Naive thymus-derived CD4-positive, alpha-beta T cell (primary cell): ENCODE data around the gene IL1RAPL2. TPM values are rescaled to one million over a fixed set of nuclear protein-coding genes. Genes with fewer than 3 reads are reported as not detected.
"Not testable (repeated sequence)": the region's sequence is repeated elsewhere in the genome, so short reads cannot be mapped to it uniquely, and the experiment has no call there.

Experiments used
- ATAC-seq: fragments of 150-1000 bp; cut with Tn5 transposase; 2 replicates; pipeline ENCODE4 v1.10.0; 2021; ENCODE audit warnings: mild to moderate bottlenecking, moderate library complexity
- CTCF ChIA-PET: fragments of 350-600 bp; sonication (Branson Sonifier 250); formaldehyde crosslinking; loops from one replicate; lab custom pipeline; 2021; ENCODE audit warnings: antibody characterized with exemption; lab: Charles Lee
- POLR2A ChIA-PET: fragments of 350-600 bp; sonication (Branson Sonifier 250); formaldehyde crosslinking; loops from one replicate; lab custom pipeline; 2021; ENCODE audit warnings: antibody characterized with exemption, inconsistent platforms; lab: Charles Lee
- DNase-seq, 9 donors: peaks; one replicate each; pipeline versions ENCODE4 v3.0.0 to v3.0.0-alpha.2; 2020 to 2022; ENCODE audit warnings: mixed read lengths in 1 of 9
- H3K27ac ChIP-seq: one replicate; pipeline ENCODE4 v1.7.0; 2013; ENCODE audit warnings: mild to moderate bottlenecking, low read depth, low read length, moderate library complexity
- H3K27me3 ChIP-seq, 2 donors: one replicate each; pipeline ENCODE4 v1.7.0; 2013; ENCODE audit warnings: low read length in 2 of 2, mild to moderate bottlenecking in 2 of 2, moderate library complexity in 2 of 2; ENCODE audit not compliant: control insufficient read depth in 2 of 2, insufficient read depth in 2 of 2
- H3K36me3 ChIP-seq, 3 experiments: 1 replicate in 2 of 3; 2 replicates in 1 of 3; pipeline ENCODE4 v1.7.0; 2013; ENCODE audit warnings: low read length in 3 of 3, mild to moderate bottlenecking in 3 of 3, moderate library complexity in 1 of 3; ENCODE audit not compliant: insufficient read depth in 3 of 3, control insufficient read depth in 2 of 3
- H3K4me1 ChIP-seq, 2 donors: one replicate each; pipeline ENCODE4 v1.7.0; 2013; ENCODE audit warnings: low read length in 2 of 2, mild to moderate bottlenecking in 2 of 2, moderate library complexity in 1 of 2; ENCODE audit not compliant: control insufficient read depth in 2 of 2, insufficient read depth in 2 of 2
- H3K4me3 ChIP-seq: 2 replicates; pipeline ENCODE4 v1.7.0; 2013; ENCODE audit warnings: mild to moderate bottlenecking, low read length
- H3K9me3 ChIP-seq, 3 experiments: 1 replicate in 2 of 3; 2 replicates in 1 of 3; pipeline ENCODE4 v1.7.0; 2013; ENCODE audit warnings: low read length in 3 of 3; ENCODE audit not compliant: control insufficient read depth in 2 of 3
- H3K27ac Mint-ChIP-seq, 9 donors: one replicate each; pipeline ENCODE4 v1.8.0; 2020 to 2022; ENCODE audit warnings: mixed read lengths in 9 of 9, mild to moderate bottlenecking in 8 of 9, moderate library complexity in 5 of 9, inconsistent platforms in 2 of 9
- H3K27me3 Mint-ChIP-seq, 5 donors: one replicate each; pipeline ENCODE4 v1.8.0; 2021 to 2022; ENCODE audit warnings: mixed read lengths in 5 of 5, mild to moderate bottlenecking in 1 of 5
- H3K36me3 Mint-ChIP-seq, 5 donors: one replicate each; pipeline ENCODE4 v1.8.0; 2020 to 2022; ENCODE audit warnings: mixed read lengths in 5 of 5, mild to moderate bottlenecking in 3 of 5, inconsistent platforms in 1 of 5
- H3K4me1 Mint-ChIP-seq, 7 donors: one replicate each; pipeline ENCODE4 v1.8.0; 2020 to 2022; ENCODE audit warnings: mixed read lengths in 7 of 7, mild to moderate bottlenecking in 3 of 7, inconsistent platforms in 1 of 7
- H3K4me3 Mint-ChIP-seq, 10 donors: one replicate each; pipeline ENCODE4 v1.8.0; 2020 to 2022; ENCODE audit warnings: mild to moderate bottlenecking in 10 of 10, mixed read lengths in 10 of 10, moderate library complexity in 6 of 10, inconsistent platforms in 2 of 10
- H3K9me3 Mint-ChIP-seq, 11 donors: one replicate each; pipeline ENCODE4 v1.8.0; 2020 to 2022; ENCODE audit warnings: mixed read lengths in 11 of 11, mild to moderate bottlenecking in 4 of 11, inconsistent platforms in 1 of 11, moderate library complexity in 1 of 11
- intact Hi-C, 2 donors: fragments of 100-400 bp; cut with micrococcal nuclease; formaldehyde crosslinking; loops; one replicate each; pipeline ENCODE4 v1.15.1; 2023
- polyA plus RNA-seq, 2 donors: library from polyadenylated mRNA; unstranded; fragments of 300-500 nt; fragmentation: Illumina TruSeq; gene quantifications; one replicate each; pipeline ENCODE4 v1.2.3, GENCODE V29; 2021
- total RNA-seq, 6 experiments: library from RNA in 5 of 6; stranded (reverse) in 5 of 6; gene quantifications; 1 replicate in 5 of 6; 2 replicates in 1 of 6; pipeline ENCODE4 v1.2.3 and lab custom pipeline; 2021 to 2026

IL1RAPL2 gene
- total and polyA plus RNA-seq, 7 experiments from 2014 or later, result not detected

GRCh38 chrX:105220636-105221035 is 654.6 kb downstream of the IL1RAPL2 start, which contains the start of gene TEX13A:
TSS of gene TEX13A (minus strand) at chrX:105220694. CDS start at chrX:105220397, 297 bp downstream.
- DNase-seq (no peak), ATAC-seq (no peak)
- CTCF ChIA-PET, result no interaction called here
- Mint-ChIP-seq H3K9me3 (peaks cover 0 to 8% (median 2%) of the 10 kb centered on the region in 11 donors), H3K4me3 (no peak within 1 kb of the TSS), H3K36me3 (no peaks in the 10 kb centered on the region), H3K27me3 (no peaks in the 10 kb centered on the region), H3K27ac (no peak within 1 kb of the TSS), H3K4me1 (no peaks in the 10 kb centered on the region)
- Histone ChIP-seq H3K36me3 (no peaks in the 10 kb centered on the region), H3K9me3 (no peaks in the 10 kb centered on the region), H3K27me3 (no peaks in the 10 kb centered on the region), H3K4me1 (no peaks in the 10 kb centered on the region), H3K4me3 (no peak within 1 kb of the TSS), H3K27ac (no peak within 1 kb of the TSS)
- intact Hi-C loops, result no loop called here
- POLR2A ChIA-PET, result no interaction called here

GRCh38 chrX:105221374-105221773 is 655.4 kb downstream of the IL1RAPL2 start:
- Histone ChIP-seq H3K9me3 (no peaks in the 10 kb centered on the region), H3K27ac (no peak overlapping the region), H3K4me3 (no peak overlapping the region), H3K27me3 (no peaks in the 10 kb centered on the region), H3K36me3 (no peaks in the 10 kb centered on the region), H3K4me1 (no peaks in the 10 kb centered on the region)
- ChIA-PET CTCF (no interaction called here), POLR2A (no interaction called here)
- intact Hi-C loops, result no loop called here
- Mint-ChIP-seq H3K9me3 (peaks cover 0 to 8% (median 0%) of the 10 kb centered on the region in 11 donors), H3K27ac (no peak overlapping the region), H3K36me3 (no peaks in the 10 kb centered on the region), H3K4me3 (no peak overlapping the region), H3K4me1 (no peaks in the 10 kb centered on the region), H3K27me3 (no peaks in the 10 kb centered on the region)
- DNase-seq (no peak), ATAC-seq (no peak)

- Histone ChIP-seq H3K36me3 (no peaks in the 10 kb centered on the region), H3K9me3 (no peaks in the 10 kb centered on the region), H3K4me3 (no peak overlapping the region), H3K27me3 (no peaks in the 10 kb centered on the region), H3K4me1 (no peaks in the 10 kb centered on the region), H3K27ac (no peak overlapping the region)
- no peak overlapping the region for H3K27ac Mint-ChIP-seq
- no peak overlapping the region for H3K4me3 Mint-ChIP-seq
- no peak for ATAC-seq
- peaks cover 0 to 8% (median 0%) of the 10 kb centered on the region in 11 donors for H3K9me3 Mint-ChIP-seq
- no peaks in the 10 kb centered on the region for H3K36me3 Mint-ChIP-seq
- no peaks in the 10 kb centered on the region for H3K27me3 Mint-ChIP-seq
- no peak for DNase-seq
- H3K4me1 Mint-ChIP-seq, result no peaks in the 10 kb centered on the region
- ChIA-PET POLR2A (no interaction called here), CTCF (no interaction called here)
- intact Hi-C loops, result no loop called here
Measured at GRCh38 chrX:105226499-105226898, 660.5 kb downstream of the IL1RAPL2 start.

- no peak for DNase-seq
- no peak overlapping the region for H3K4me3 ChIP-seq
- H3K4me1 ChIP-seq, result no peaks in the 10 kb centered on the region
- Mint-ChIP-seq H3K36me3 (no peaks in the 10 kb centered on the region), H3K27ac (no peak overlapping the region), H3K4me3 (no peak overlapping the region), H3K9me3 (no peaks in the 10 kb centered on the region), H3K4me1 (no peaks in the 10 kb centered on the region), H3K27me3 (no peaks in the 10 kb centered on the region)
- intact Hi-C loops, result no loop called here
- POLR2A ChIA-PET, result no interaction called here
- CTCF ChIA-PET, result no interaction called here
- H3K27me3 ChIP-seq, result no peaks in the 10 kb centered on the region
- no peak for ATAC-seq
- no peaks in the 10 kb centered on the region for H3K9me3 ChIP-seq
- no peak overlapping the region for H3K27ac ChIP-seq
- no peaks in the 10 kb centered on the region for H3K36me3 ChIP-seq
Measured at GRCh38 chrX:105228602-105229001, 662.6 kb downstream of the IL1RAPL2 start.

GRCh38 chrX:105229146-105229545 is 663.1 kb downstream of the IL1RAPL2 start:
- H3K27me3 ChIP-seq, result no peaks in the 10 kb centered on the region
- intact Hi-C loops, result no loop called here

GRCh38 chrX:105237407-105237806 is 671.4 kb downstream of the IL1RAPL2 start:
- intact Hi-C loops, H3K4me3 Mint-ChIP-seq, H3K4me1 ChIP-seq, POLR2A ChIA-PET, H3K4me3 ChIP-seq, DNase-seq, H3K27me3 Mint-ChIP-seq, H3K4me1 Mint-ChIP-seq, H3K36me3 ChIP-seq, H3K27me3 ChIP-seq, H3K36me3 Mint-ChIP-seq, H3K9me3 Mint-ChIP-seq, H3K9me3 ChIP-seq, H3K27ac Mint-ChIP-seq, ATAC-seq, H3K27ac ChIP-seq, CTCF ChIA-PET: not testable (repeated sequence)

More at GRCh38 chrX:105229146-105229545, 663.1 kb downstream of the IL1RAPL2 start:
- no peaks in the 10 kb centered on the region for H3K36me3 Mint-ChIP-seq
- Histone ChIP-seq H3K4me1 (no peaks in the 10 kb centered on the region), H3K27ac (no peak overlapping the region), H3K4me3 (no peak overlapping the region), H3K9me3 (no peaks in the 10 kb centered on the region), H3K36me3 (no peaks in the 10 kb centered on the region)
- no peaks in the 10 kb centered on the region for H3K27me3 Mint-ChIP-seq
- no peak overlapping the region for H3K27ac Mint-ChIP-seq
- no peaks in the 10 kb centered on the region for H3K9me3 Mint-ChIP-seq
- H3K4me1 Mint-ChIP-seq, result no peaks in the 10 kb centered on the region
- ATAC-seq (no peak), DNase-seq (no peak)
- ChIA-PET CTCF (no interaction called here), POLR2A (no interaction called here)
- H3K4me3 Mint-ChIP-seq, result no peak overlapping the region

GRCh38 chrX:105241056-105241455 is 675.1 kb downstream of the IL1RAPL2 start:
- ChIA-PET POLR2A (no interaction called here), CTCF (no interaction called here)
- Histone ChIP-seq H3K9me3 (no peaks in the 10 kb centered on the region), H3K27ac (no peak overlapping the region), H3K36me3 (no peaks in the 10 kb centered on the region), H3K4me3 (no peak overlapping the region), H3K4me1 (no peaks in the 10 kb centered on the region), H3K27me3 (no peaks in the 10 kb centered on the region)
- ATAC-seq (no peak), DNase-seq (no peak)
- H3K27me3 Mint-ChIP-seq, result no peaks in the 10 kb centered on the region
- H3K4me3 Mint-ChIP-seq, result no peak overlapping the region
- H3K36me3 Mint-ChIP-seq, result no peaks in the 10 kb centered on the region
- peaks cover 0 to 2% (median 0%) of the 10 kb centered on the region in 11 donors for H3K9me3 Mint-ChIP-seq
- H3K27ac Mint-ChIP-seq, result no peak overlapping the region
- intact Hi-C loops, result no loop called here
- no peaks in the 10 kb centered on the region for H3K4me1 Mint-ChIP-seq
